IgD-negative memory B cell (primary cell): ENCODE measurements around the gene KAZN. TPM values are rescaled to one million over a fixed set of nuclear protein-coding genes. Genes with fewer than 3 reads are reported as not detected.

Experiments used
- H3K27ac Mint-ChIP-seq, 3 donors: one replicate each; pipeline ENCODE4 v1.8.0; 2020 to 2022; ENCODE audit warnings: mild to moderate bottlenecking in 3 of 3, mixed read lengths in 3 of 3, moderate library complexity in 1 of 3
- H3K27me3 Mint-ChIP-seq: one replicate; pipeline ENCODE4 v1.8.0; 2021; ENCODE audit warnings: mixed read lengths
- H3K36me3 Mint-ChIP-seq: one replicate; pipeline ENCODE4 v1.8.0; 2020; ENCODE audit warnings: mild to moderate bottlenecking, mixed read lengths
- H3K4me1 Mint-ChIP-seq, 3 donors: one replicate each; pipeline ENCODE4 v1.8.0; 2020 to 2022; ENCODE audit warnings: mixed read lengths in 3 of 3, mild to moderate bottlenecking in 1 of 3
- H3K4me3 Mint-ChIP-seq, 4 donors: one replicate each; pipeline ENCODE4 v1.8.0; 2020 to 2022; ENCODE audit warnings: mild to moderate bottlenecking in 4 of 4, mixed read lengths in 4 of 4, moderate library complexity in 3 of 4
- H3K9me3 Mint-ChIP-seq, 3 donors: one replicate each; pipeline ENCODE4 v1.8.0; 2020 to 2021; ENCODE audit warnings: mixed read lengths in 3 of 3, mild to moderate bottlenecking in 1 of 3
- polyA plus RNA-seq: library from polyadenylated mRNA; unstranded; fragments of 300-500 nt; fragmentation: Illumina TruSeq; gene quantifications from one replicate; pipeline ENCODE4 v1.2.3, GENCODE V29; 2021

Gene KAZN
- polyA plus RNA-seq, 1 donor from 2014 or later = not detected

DNA sequence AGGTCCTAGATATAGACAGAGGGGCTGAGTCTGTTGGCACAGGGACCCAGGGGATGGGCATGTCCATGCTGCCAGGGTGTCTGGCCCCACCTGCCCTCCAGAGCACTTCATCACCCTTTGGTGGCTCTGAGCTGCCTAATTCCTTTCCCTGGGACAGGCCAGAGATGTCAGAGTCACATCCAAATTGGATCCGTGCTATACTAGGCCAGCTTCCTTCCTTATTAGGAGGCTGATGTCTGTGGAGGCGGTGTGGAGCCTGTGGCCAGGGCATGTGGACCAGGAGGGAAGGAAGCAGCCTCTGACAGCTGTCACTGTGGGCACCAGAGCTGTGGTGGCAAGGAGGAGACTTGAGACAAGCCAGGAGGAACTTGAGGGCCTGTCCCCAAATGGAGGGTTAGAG is 477.3 kb downstream of the KAZN start:
- Mint-ChIP-seq H3K27ac (no peak overlapping the region), H3K4me1 (peaks cover 0 to 1% (median 0%) of the 10 kb centered on the region in 3 donors), H3K36me3 (no peaks in the 10 kb centered on the region), H3K4me3 (no peak overlapping the region), H3K9me3 (no peaks in the 10 kb centered on the region), H3K27me3 (peaks cover 2% of the 10 kb centered on the region)

DNA sequence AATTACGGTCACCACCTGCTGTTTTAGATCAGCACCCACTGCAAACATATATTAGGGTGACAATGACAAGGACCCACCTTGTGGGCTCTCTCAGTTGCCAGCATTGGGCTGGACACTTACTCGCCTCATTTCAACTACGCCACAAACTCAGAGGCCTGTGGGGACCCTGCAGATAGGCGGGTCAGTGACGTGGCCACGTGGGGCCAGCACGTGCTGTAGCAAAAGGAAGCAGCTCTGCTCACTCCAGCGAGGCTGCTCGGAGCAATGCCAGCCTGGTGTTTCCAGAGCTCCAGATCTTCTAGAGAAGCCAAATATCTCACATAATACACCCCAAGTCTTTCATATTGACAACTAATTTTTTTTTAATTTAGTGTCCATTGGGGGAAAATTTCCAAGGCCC is 478.3 kb downstream of the KAZN start:
- no peak overlapping the region for H3K4me3 Mint-ChIP-seq
- no peaks in the 10 kb centered on the region for H3K36me3 Mint-ChIP-seq
- H3K9me3 Mint-ChIP-seq = peaks cover 0 to under 1% (median 0%) of the 10 kb centered on the region in 3 donors
- no peak overlapping the region for H3K27ac Mint-ChIP-seq
- H3K4me1 Mint-ChIP-seq = peaks cover 0 to 1% (median 0%) of the 10 kb centered on the region in 3 donors
- peaks cover 2% of the 10 kb centered on the region for H3K27me3 Mint-ChIP-seq

DNA sequence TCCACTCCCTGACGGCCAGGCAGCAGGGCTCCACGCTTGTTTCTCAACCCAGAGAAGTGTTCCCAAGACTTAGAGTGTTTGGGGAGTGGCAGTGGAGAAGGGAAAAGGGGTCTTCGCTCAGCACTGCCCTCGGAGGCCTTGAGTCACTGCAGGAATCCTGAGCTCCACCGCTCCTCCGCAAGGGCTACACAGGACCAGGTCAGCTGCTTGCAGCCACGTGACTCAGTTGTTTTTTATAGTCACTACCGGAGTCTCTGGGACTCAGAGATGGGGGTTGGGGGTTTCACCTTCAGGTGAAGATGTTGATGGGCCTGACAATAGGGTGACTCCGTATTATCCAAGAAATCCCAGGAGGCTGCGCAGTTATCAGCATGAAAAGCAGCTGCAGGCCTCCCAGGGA is 478.9 kb downstream of the KAZN start:
- Mint-ChIP-seq H3K27ac (no peak overlapping the region), H3K4me3 (no peak overlapping the region), H3K9me3 (peaks cover 0 to 1% (median 0%) of the 10 kb centered on the region in 3 donors), H3K27me3 (peaks cover 2% of the 10 kb centered on the region), H3K36me3 (no peaks in the 10 kb centered on the region), H3K4me1 (peaks cover 0 to 1% (median 0%) of the 10 kb centered on the region in 3 donors)

DNA sequence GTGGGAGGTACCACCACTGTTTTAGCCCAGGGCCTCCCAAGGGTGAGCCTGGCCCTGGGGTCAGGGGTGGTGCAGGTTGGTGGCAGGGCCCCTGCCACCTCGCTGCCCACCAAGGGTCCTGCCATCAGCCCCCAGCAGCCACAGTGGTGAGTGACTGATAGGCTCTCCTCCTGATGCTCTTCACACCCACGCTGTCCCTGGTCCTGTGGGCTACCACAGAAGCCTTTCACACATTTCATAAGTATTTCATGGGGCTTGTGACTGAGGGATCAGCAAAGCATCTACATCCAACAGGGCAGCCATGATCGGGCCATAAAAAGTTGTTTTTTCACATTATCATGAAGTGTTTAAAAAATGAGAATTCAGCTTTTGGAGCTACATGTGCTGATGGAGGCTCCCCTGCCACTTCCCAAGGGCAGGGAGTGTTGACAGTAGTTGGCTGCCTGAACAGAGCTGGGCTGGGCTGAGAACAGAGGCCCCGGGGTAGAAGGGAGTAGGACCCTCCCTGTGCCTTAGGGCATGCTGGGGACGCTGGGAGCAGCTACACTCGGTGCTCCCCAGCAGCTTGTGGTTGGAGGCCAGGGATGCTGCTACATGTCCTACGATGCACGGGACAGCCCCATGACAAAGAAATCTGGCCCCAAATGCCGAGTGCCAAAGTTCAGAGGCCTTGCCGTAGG is 482.0 kb downstream of the KAZN start:
- H3K4me3 Mint-ChIP-seq = no peak overlapping the region
- peaks cover 0 to 1% (median 0%) of the 10 kb centered on the region in 3 donors for H3K4me1 Mint-ChIP-seq
- H3K36me3 Mint-ChIP-seq = peaks cover 2% of the 10 kb centered on the region
- peaks cover 2% of the 10 kb centered on the region for H3K27me3 Mint-ChIP-seq
- H3K9me3 Mint-ChIP-seq = peaks cover 0 to 1% (median 0%) of the 10 kb centered on the region in 3 donors
- no peak overlapping the region for H3K27ac Mint-ChIP-seq

DNA sequence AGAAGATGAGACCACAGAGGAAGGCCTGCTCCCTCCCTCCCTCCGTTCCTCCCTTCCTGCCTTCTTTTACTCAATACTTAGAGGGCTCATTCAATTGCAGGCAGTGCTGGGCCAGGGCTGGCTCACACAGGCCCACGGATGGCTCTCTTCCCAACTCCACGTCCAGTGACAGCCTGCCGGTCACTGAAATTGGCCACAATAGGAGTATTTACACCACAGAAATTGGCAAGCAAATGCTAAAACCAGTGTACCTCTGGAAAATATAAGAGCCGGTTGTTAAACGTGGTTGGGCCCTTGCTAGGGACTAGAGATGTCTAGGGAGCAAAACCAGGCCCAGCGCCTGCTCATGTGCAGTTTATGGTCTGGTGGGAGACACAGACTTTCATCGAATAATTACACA is 482.6 kb downstream of the KAZN start:
- Mint-ChIP-seq H3K36me3 (peaks cover 2% of the 10 kb centered on the region), H3K4me3 (no peak overlapping the region), H3K4me1 (peaks cover 0 to 1% (median 0%) of the 10 kb centered on the region in 3 donors), H3K27me3 (peaks cover 2% of the 10 kb centered on the region), H3K27ac (no peak overlapping the region), H3K9me3 (peaks cover 0 to 1% (median 0%) of the 10 kb centered on the region in 3 donors)

DNA sequence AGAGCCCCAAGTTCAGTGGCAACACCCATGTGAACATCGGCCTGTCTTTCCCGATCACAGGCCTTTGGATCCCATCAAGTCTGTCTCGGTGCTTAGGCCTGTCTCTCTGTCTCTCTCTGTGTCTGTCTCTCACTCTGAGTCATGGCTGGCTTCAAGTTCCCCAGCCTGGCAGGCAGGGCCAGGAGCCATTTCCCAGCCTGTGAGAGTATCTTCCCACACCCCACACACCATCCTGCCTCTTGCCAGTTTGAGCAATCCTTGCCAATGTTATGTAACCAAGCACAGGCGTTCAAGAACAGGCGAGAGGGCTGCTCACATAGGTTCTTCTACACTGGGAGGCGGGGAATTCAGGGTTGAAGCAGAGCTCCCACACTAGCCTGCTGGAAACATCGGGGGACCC is 485.1 kb downstream of the KAZN start:
- H3K27ac Mint-ChIP-seq = no peak overlapping the region
- peaks cover 2% of the 10 kb centered on the region for H3K27me3 Mint-ChIP-seq
- peaks cover 0 to 1% (median 0%) of the 10 kb centered on the region in 3 donors for H3K9me3 Mint-ChIP-seq
- H3K4me1 Mint-ChIP-seq = peaks cover 0 to 1% (median 0%) of the 10 kb centered on the region in 3 donors
- H3K4me3 Mint-ChIP-seq = no peak overlapping the region
- H3K36me3 Mint-ChIP-seq = peaks cover 2% of the 10 kb centered on the region

DNA sequence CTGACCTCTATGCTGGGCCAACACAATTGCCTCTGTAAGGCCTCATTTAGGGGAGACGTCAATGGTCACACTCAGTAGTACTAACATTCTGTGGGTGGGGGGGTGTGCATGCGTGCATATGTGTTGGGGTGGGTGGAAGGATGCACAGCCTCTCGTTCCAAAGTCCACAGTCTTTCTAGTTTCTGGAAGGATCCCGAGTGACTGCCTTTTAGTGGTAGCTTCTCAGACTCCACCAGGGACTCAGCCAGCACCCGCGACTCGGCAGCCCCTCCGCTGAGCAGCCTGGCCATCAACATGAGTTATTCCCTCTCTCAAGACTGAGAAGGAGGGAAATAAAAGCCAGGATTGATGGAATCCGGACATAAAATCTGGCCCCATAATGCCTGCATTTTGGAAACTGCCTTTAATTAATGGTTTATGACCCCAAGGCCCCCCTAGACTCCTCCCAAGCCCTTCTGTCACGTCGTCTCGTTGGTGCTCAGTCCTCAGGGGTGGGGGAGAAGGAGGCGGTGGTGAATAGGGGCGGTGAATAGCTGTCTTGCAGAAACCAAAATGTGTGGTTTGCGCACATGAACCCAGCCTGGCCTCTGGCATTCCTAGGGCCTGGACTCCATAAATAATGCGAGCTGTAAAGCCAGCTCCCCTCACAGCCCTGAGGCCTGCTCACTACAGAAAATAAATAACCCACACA is 489.9 kb downstream of the KAZN start:
- no peaks in the 10 kb centered on the region for H3K27me3 Mint-ChIP-seq

DNA sequence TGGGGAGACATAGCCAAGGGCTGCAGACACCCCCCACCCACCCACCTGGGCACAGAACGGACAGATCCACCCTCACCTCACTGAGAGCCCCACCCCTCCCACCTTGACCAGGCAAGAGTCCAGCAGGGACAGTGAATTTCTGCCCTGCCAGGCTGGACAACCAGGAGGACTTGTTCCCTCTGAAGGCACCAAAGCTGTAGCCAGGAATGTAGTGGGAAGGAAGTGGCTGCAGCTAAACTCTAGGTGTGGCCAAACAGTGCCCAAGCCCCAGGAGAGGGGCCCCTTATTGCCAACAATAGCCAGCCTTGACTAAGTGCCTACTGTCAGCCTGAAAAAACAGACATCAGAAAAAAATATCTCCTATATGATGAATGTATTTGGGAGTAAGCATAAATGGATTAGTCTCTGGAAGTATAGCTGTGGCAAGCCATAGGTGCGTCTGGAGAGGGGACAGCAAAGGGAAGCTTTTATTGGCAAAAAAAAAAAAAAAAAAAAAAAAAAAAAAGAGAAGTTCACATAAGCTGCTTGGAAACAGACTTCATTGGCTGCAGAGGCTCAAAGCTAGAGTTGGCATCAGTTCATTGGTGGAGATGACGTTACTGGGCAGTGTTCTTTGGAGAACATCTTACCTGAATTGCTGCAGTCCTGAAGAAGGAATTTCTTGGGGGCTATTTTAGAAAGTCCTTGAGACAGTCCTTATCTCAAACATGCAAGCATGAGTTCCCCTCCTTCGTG is 490.9 kb downstream of the KAZN start:
- Mint-ChIP-seq H3K27ac (peak overlapping the region in 2 of 3 donors; percentile 6 to 70), H3K27me3 (no peaks in the 10 kb centered on the region), H3K4me3 (peak overlapping the region in 3 of 4 donors; percentile 43 to 87 (median 59)), H3K9me3 (no peaks in the 10 kb centered on the region), H3K36me3 (peaks cover 3% of the 10 kb centered on the region), H3K4me1 (peaks cover 11 to 13% (median 12%) of the 10 kb centered on the region in 3 donors)

More for the DNA sequence above, 489.9 kb downstream of the KAZN start:
- Mint-ChIP-seq H3K9me3 (no peaks in the 10 kb centered on the region), H3K36me3 (peaks cover 3% of the 10 kb centered on the region), H3K4me3 (no peak overlapping the region), H3K27ac (peak overlapping the region in 1 of 3 donors; percentile 29), H3K4me1 (peaks cover 11 to 13% (median 11%) of the 10 kb centered on the region in 3 donors)

DNA sequence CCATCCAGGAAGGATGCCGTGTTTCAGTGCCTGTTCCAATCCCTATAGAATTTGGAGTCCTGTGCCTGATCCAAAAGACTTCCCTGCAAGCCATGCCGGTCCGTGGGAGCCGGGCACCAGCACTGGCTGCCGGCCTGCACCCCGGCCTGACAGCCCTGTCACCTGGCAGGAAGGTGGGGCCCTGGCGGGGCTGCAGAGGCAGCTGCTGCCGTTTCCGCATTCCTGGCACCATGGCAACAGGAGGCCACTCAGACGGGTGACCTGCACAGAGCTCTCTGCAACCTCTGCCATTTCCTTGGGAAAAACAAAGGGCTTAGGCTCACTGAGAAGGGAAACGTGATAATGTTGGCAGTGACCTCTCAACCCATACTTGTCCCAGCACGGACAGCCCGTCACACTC is 491.9 kb downstream of the KAZN start:
- Mint-ChIP-seq H3K4me1 (peaks cover 11 to 13% (median 13%) of the 10 kb centered on the region in 3 donors), H3K27me3 (no peaks in the 10 kb centered on the region), H3K36me3 (peaks cover 3% of the 10 kb centered on the region), H3K9me3 (no peaks in the 10 kb centered on the region), H3K4me3 (peak overlapping the region in 2 of 4 donors; percentile 21 to 87), H3K27ac (peak overlapping the region in 1 of 3 donors; percentile 88)

DNA sequence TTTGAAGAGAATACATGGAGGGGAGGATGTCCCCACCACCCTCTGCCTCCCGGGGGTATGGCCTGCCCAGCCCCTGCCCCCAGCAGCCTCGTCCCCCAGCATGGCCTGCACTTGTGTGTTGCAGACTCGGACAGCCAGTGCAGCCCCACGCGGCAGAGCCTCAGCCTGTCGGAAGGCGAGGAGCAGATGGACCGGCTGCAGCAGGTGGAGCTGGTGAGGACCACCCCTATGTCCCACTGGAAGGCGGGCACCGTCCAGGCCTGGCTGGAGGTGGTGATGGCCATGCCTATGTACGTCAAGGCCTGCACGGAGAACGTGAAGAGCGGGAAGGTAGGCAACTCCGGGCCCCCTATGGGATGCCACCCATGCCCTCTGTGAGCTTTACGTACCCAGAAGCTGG is 495.6 kb downstream of the KAZN start:
- Mint-ChIP-seq H3K27ac (no peak overlapping the region), H3K4me1 (peaks cover 13 to 18% (median 17%) of the 10 kb centered on the region in 3 donors), H3K4me3 (peak overlapping the region in 1 of 4 donors; percentile 41), H3K27me3 (peaks cover under 1% of the 10 kb centered on the region), H3K36me3 (peaks cover 3% of the 10 kb centered on the region), H3K9me3 (no peaks in the 10 kb centered on the region)

DNA sequence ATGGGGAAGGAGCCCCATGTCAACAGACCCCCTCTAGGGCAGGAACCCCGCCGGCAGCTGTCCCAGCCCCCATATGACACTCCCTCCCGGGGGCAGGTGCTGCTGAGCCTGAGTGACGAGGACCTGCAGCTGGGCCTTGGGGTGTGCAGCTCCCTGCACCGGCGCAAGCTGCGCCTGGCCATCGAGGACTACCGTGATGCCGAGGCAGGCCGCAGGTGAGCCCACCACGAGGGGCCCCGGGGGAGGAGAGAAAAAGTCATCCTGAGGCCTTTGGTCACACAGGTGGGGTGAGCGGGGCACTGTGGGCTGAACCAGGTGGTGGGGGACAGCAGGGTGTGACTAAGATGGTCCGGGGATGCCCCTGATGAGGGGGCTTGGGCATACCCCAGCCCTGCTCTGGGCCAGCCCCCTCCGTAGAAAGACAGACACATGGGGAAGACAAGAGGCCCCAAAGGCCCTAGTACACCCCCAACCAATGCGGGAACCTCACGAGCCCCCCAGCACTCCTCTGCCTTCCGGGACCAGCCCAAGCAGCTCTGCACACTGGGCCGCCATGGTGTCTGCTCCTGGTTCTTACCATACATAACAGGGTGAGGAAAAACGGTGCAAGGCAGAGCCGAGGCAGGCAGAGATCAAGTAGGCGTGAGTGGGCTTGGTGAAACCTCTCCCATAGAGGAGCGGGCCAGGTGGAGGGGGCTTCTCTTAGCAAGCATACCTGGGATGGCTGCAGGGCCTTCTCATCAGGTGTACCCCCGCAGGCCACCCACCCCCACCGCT is 496.4 kb downstream of the KAZN start:
- Mint-ChIP-seq H3K4me1 (peaks cover 9 to 12% (median 12%) of the 10 kb centered on the region in 3 donors), H3K27ac (no peak overlapping the region), H3K4me3 (peak overlapping the region in 2 of 4 donors; percentile 50 to 77), H3K36me3 (peaks cover 3% of the 10 kb centered on the region), H3K9me3 (no peaks in the 10 kb centered on the region), H3K27me3 (peaks cover 7% of the 10 kb centered on the region)

DNA sequence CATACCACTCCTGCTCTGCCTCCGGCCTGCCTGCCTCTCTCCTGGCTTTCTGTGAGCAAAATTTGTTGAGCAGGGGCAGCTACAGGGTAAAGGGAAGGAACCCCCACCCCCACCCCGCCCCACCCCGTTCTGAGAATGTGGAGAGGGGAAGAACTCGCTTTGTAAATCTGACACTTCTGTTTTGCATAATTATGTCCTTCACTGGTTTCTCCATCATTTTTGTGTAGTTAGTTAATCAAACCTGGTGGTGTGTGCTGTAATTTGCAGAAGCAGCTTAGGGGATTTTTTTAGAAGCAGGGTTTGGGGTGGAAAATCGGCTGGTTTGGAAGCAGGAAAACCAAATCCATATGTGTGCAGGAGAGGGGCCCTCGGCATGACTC is 497.0 kb downstream of the KAZN start:
- peaks cover 3% of the 10 kb centered on the region for H3K36me3 Mint-ChIP-seq
- peaks cover 7 to 11% (median 10%) of the 10 kb centered on the region in 3 donors for H3K4me1 Mint-ChIP-seq
- H3K4me3 Mint-ChIP-seq = peak overlapping the region in 2 of 4 donors; percentile 33 to 55
- H3K27me3 Mint-ChIP-seq = peaks cover 10% of the 10 kb centered on the region
- H3K9me3 Mint-ChIP-seq = no peaks in the 10 kb centered on the region
- H3K27ac Mint-ChIP-seq = peak overlapping the region; percentile 27 to 81 (median 34)

DNA sequence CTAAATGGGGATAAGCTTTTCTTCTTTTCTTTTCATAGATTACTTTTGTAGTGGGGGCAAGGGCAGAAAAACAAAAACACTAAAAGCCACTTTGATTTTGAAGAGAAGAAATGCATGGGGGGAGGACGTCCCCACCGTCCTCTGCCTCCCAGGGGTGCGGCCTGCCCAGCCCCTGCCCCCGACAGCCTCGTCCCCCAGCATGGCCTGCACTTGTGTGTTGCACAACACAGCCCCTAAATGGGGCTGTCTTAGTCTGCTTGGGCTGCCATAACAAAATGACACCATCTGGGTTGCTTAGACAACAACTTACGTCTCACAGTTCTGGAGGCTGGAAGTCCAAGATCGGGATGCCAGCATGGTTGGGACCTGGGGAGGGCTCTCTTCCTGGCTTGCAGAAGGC is 497.8 kb downstream of the KAZN start:
- Mint-ChIP-seq H3K9me3 (no peaks in the 10 kb centered on the region), H3K4me3 (peak overlapping the region in 1 of 4 donors; percentile 44), H3K36me3 (no peaks in the 10 kb centered on the region), H3K27ac (no peak overlapping the region), H3K4me1 (peaks cover 6 to 10% (median 10%) of the 10 kb centered on the region in 3 donors), H3K27me3 (peaks cover 17% of the 10 kb centered on the region)
